Kidney epithelial cell (primary cell): ENCODE measurements around the gene ATP8B2. TPM values are rescaled to one million over a fixed set of nuclear protein-coding genes. Genes with fewer than 3 reads are reported as not detected.
"Not testable (repeated sequence)": the region's sequence is repeated elsewhere in the genome, so short reads cannot be mapped to it uniquely, and the experiment has no call there.

Experiments used
- DNase-seq: peaks from one replicate; pipeline ENCODE4 v3.0.0-alpha.2; 2010; ENCODE audit warnings: low read depth
- H3K27me3 ChIP-seq: 2 replicates; pipeline ENCODE4 v1.6.0; 2011; ENCODE audit warnings: low read length; ENCODE audit not compliant: control insufficient read depth, insufficient read depth
- H3K36me3 ChIP-seq: 2 replicates; pipeline ENCODE4 v1.5.1; 2011; ENCODE audit warnings: low read length; ENCODE audit not compliant: control insufficient read depth, insufficient read depth
- H3K4me3 ChIP-seq: 2 replicates; pipeline ENCODE4 v1.5.1; 2011; ENCODE audit warnings: low read depth, mild to moderate bottlenecking, control low read depth, low read length
- total RNA-seq: library from RNA; depleted of rRNA; stranded (reverse); fragments of >200 nt; gene quantifications from 2 replicates; pipeline ENCODE4 v1.2.3, GENCODE V29; 2015
- TF ChIP-seq, protein P1 (sequence below): IDR thresholded peaks from 2 replicates; pipeline ENCODE4 v1.5.1; 2011; ENCODE audit warnings: mild to moderate bottlenecking, moderate library complexity, low read length, control low read depth, inconsistent platforms; ENCODE audit not compliant: insufficient read depth, poor library complexity, severe bottlenecking

ATP8B2 gene
- total RNA-seq, 1 donor from 2014 or later = 45.2 TPM

DNA sequence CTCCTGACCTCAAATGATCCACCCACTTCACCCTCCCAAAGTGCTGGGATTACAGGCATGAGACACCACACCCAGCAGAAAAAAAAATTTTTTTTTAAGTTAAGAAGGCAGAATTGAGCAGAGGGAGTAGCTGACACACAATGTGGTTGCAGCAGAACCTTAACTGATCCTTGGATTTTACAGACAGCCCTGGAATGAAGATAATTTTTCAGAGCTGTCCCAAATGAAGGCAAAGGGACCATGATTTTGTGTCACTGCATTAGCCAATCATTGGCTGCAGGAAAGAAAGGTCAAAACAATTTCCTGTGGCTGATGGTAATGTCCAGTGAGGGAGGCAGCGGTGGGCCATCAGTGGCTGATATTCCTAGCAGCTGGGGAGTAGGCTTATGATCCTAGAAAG, 23.7 kb upstream of the ATP8B2 start:
- no peak for DNase-seq
- no peaks in the 10 kb centered on the region for H3K36me3 ChIP-seq

DNA sequence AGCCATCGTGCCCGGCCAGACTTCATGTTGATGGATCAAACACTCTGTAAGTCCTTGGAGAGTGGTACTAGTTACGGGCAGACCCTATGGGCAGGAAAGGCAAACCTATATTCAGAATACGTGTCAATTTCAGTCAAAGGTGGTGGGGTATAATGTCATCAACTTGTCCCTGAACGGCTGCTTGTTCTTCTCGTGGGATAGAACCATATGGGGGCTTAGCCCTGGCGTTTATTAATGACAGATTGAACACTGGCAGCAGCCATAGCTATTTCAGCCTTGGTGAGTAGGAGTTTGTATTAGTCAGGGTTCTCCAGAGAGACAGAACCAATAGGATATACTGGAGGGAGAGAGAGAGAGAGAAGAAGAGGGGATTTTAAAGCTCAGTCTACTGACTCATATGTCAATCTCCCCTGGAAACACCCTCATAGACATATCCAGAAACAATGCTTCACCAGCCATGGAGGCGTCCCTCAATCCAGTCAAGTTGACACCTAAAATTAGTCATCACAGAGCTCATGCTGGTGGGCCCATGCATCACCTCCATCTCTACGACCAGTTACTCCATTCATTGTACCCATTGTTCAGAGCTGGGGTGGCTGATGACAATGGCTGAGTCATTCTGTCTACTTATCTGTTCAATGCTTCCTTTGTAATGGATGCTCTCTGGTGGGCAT, 20.5 kb upstream of the ATP8B2 start:
- H3K36me3 ChIP-seq = no peaks in the 10 kb centered on the region
- no peaks in the 10 kb centered on the region for H3K27me3 ChIP-seq
- TF ChIP-seq, protein P1, sequence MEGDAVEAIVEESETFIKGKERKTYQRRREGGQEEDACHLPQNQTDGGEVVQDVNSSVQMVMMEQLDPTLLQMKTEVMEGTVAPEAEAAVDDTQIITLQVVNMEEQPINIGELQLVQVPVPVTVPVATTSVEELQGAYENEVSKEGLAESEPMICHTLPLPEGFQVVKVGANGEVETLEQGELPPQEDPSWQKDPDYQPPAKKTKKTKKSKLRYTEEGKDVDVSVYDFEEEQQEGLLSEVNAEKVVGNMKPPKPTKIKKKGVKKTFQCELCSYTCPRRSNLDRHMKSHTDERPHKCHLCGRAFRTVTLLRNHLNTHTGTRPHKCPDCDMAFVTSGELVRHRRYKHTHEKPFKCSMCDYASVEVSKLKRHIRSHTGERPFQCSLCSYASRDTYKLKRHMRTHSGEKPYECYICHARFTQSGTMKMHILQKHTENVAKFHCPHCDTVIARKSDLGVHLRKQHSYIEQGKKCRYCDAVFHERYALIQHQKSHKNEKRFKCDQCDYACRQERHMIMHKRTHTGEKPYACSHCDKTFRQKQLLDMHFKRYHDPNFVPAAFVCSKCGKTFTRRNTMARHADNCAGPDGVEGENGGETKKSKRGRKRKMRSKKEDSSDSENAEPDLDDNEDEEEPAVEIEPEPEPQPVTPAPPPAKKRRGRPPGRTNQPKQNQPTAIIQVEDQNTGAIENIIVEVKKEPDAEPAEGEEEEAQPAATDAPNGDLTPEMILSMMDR = no peak
- DNase-seq = no peak
- H3K4me3 ChIP-seq = no peak overlapping the region

More for the DNA sequence above, 23.7 kb upstream of the ATP8B2 start:
- TF ChIP-seq, protein P1 = no peak
- H3K4me3 ChIP-seq = no peak overlapping the region
- H3K27me3 ChIP-seq = no peaks in the 10 kb centered on the region

DNA sequence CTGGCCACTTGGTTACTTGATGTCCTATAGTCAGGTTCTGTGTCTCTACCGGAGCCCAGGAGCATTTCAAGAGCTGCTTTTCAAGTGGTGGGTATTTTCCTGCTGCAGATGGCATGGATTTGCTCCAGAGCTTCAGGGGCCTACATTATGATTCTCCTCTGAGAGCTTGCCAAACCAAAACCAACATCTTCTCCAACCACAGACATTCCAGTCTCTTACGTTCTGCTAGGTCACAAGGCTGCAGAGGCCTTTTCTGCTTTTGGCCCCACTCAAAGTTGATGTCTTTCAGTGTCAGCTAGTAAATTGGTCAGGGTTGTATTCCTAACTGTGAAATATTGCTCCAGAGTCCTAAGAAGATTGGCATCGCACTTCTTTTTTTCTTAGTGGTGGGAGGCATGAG, 19.2 kb upstream of the ATP8B2 start:
- TF ChIP-seq, protein P1 = no peak
- no peak overlapping the region for H3K4me3 ChIP-seq
- no peaks in the 10 kb centered on the region for H3K36me3 ChIP-seq
- no peaks in the 10 kb centered on the region for H3K27me3 ChIP-seq
- DNase-seq = no peak

DNA sequence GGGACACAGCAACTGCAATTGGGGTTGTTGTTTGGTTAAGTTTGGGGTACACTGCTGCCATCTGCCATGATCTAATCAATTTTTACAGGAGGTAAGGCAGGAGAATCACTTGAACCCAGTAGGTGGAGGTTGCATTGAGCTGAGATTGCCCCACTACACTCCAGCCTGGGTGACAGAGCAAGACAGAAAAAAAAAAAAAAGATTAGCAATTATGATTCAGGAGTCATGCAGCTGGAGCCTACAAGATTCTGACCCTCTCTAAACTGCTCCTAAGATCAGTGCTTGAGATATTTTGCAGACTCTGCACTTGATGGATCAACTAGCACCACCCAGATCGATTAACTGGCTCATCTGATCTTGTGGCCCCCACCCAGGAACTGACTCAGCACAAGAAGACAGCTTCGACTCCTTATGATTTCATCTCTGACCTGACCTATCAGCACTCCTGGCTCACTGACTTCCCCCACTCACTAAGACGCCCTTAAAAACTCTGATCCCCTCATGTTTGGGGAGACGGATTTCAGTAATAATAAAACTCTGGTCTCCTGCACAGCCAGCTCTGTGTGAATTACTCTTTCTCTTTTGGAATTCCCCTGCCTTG, 17.6 kb upstream of the ATP8B2 start:
- DNase-seq, H3K27me3 ChIP-seq, H3K36me3 ChIP-seq, H3K4me3 ChIP-seq: not testable (repeated sequence)

DNA sequence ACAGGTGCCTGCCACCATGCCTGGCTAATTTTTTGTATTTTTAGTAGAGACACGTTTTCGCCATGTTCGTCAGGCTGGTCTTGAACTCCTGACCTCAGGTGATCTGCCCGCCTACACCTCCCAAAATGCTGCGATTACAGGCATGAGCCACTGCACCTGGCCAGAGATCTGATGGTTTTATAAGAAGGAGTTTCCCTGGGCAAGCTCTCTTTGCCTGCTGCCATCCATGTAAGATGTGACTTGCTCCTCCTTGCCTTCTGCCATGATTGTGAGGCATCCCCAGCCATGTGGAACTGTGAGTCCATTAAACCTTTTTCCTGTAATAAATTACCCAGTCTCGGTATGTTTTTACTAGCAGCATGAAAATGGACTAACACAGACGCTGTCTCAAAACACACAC, 16.2 kb upstream of the ATP8B2 start:
- not testable (repeated sequence) for DNase-seq, H3K36me3 ChIP-seq, H3K4me3 ChIP-seq, H3K27me3 ChIP-seq

DNA sequence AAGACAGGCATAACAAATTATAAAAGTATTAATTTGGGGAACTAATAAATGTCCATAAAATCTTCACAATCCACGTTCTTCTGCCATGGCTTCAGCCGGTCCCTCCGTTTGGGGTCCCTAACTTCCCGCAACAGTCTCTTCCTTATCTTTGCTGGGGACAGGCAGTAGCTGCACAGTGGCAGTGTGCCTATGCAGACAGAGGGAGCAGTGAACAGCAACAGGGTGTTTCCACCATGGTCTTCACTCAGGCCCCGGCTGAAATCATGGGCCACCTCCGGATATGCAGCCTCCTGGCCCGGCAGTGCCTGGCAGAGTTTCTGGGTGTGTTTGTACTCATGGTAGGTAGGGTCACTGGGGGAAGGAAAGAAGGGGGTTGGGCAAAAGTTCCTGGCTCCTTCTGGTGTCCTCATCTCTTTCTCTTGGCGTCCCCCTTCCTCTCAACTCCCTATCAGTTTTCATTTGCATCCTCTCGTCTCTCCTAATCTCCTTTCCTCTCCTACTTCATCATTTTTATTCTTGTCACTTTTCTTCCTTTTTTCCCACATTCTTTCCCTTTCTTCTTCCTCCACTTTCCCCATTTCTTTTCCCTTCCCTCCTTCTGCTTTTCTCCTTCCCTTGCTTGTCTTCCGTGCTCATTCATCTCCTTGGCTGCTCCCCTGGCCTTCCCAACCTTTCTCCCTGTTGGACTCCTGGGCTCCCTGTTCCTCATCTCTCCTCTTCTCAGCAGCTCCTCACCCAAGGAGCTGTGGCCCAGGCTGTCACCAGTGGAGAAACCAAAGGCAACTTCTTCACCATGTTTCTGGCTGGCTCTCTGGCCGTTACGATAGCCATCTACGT, 12.9 kb upstream of the ATP8B2 start:
- not testable (repeated sequence) for H3K4me3 ChIP-seq, DNase-seq, H3K36me3 ChIP-seq, H3K27me3 ChIP-seq

DNA sequence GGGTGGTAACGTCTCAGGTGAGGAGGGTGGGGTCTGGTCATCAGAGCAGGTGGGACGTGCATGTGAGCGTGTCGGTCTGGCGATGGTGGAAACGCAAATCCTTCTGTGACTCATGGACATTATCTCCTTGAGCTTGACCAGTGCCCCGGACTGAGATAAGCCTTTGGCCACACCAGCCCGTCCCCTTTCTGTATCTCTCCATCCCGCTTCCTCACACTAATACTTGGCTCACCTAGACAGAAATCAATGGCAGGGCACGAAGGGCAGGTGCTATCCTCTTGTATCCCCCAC, 12.3 kb upstream of the ATP8B2 start:
- Histone ChIP-seq H3K27me3 (no peaks in the 10 kb centered on the region), H3K36me3 (no peaks in the 10 kb centered on the region), H3K4me3 (no peak overlapping the region)
- TF ChIP-seq, protein P1 = no peak
- DNase-seq = no peak

DNA sequence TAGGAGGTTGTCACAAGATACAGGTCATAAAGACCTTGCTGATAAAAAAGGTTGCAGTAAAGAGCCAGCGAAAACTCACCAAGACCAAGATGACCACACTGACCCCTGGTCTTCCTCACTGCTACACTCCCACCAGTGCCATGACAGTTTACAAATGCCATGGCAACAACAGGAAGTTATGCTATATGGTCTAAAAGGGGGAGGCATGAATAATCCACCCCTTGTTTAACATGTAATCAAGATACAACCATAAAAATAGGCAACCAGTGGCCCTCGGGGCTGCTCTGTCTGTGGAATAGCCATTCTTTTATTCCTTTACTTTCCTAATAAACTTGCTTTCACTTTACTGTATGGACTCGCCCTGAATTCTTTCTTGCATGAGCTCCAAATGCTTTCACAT, 11.1 kb upstream of the ATP8B2 start:
- not testable (repeated sequence) for DNase-seq, H3K4me3 ChIP-seq, H3K36me3 ChIP-seq, H3K27me3 ChIP-seq
